ENCODE data around the gene FRMD4B. TPM values are rescaled to one million over a fixed set of nuclear protein-coding genes. Genes with fewer than 3 reads are reported as not detected.

The FRMD4B gene
- 10 to 100 TPM; 37.4 to 45.7 (median 40.9) TPM for polyA plus RNA-seq (ENCODE audit: insufficient read length in 4 of 4)

GRCh38 chr3:69385723-69386555 is at the start of gene FRMD4B:
FRMD4B (minus strand) TSS chr3:69386088; CDS start chr3:69385989, 99 bp downstream.
- no peak for DNase-seq (ENCODE audit: low read depth in 4 of 4, low spot score in 2 of 4)

GRCh38 chr3:69433969-69434325 is 48.1 kb upstream of the FRMD4B start:
- no peak for DNase-seq (ENCODE audit: low read depth in 4 of 4, low spot score in 2 of 4)

- no peak for DNase-seq (ENCODE audit: low read depth in 4 of 4, low spot score in 2 of 4)
These were observed 47.5 kb upstream of the FRMD4B start for GRCh38 chr3:69433121-69433968.

- no peak for DNase-seq (ENCODE audit: low read depth in 4 of 4, low spot score in 2 of 4)
These were observed 42.9 kb upstream of the FRMD4B start for GRCh38 chr3:69428657-69429255.

- no peak for DNase-seq (ENCODE audit: low read depth in 4 of 4, low spot score in 2 of 4)
These were observed 41.0 kb upstream of the FRMD4B start for GRCh38 chr3:69426967-69427304.

- no peak for DNase-seq (ENCODE audit: low read depth in 4 of 4, low spot score in 2 of 4)
These were observed 40.5 kb upstream of the FRMD4B start for GRCh38 chr3:69426291-69426966.

GRCh38 chr3:69425249-69425648 is 39.4 kb upstream of the FRMD4B start:
- DNase-seq (ENCODE audit: low read depth in 4 of 4, low spot score in 2 of 4), result no peak

- no peak for DNase-seq (ENCODE audit: low read depth in 4 of 4, low spot score in 2 of 4)
These were observed 37.7 kb upstream of the FRMD4B start for GRCh38 chr3:69423463-69424155.

GRCh38 chr3:69422751-69423150 is 36.9 kb upstream of the FRMD4B start:
- DNase-seq (ENCODE audit: low read depth in 4 of 4, low spot score in 2 of 4), result no peak

GRCh38 chr3:69420781-69421520 is 35.1 kb upstream of the FRMD4B start:
- no peak for DNase-seq (ENCODE audit: low read depth in 4 of 4, low spot score in 2 of 4)

GRCh38 chr3:69419276-69419675 is 33.4 kb upstream of the FRMD4B start:
- DNase-seq (ENCODE audit: low read depth in 4 of 4, low spot score in 2 of 4), result no peak

GRCh38 chr3:69417541-69418078 is 31.7 kb upstream of the FRMD4B start:
- DNase-seq (ENCODE audit: low read depth in 4 of 4, low spot score in 2 of 4), result no peak

- DNase-seq (ENCODE audit: low read depth in 4 of 4, low spot score in 2 of 4), result no peak
These were observed 27.8 kb upstream of the FRMD4B start for GRCh38 chr3:69413551-69414207.

GRCh38 chr3:69411346-69411745 is 25.5 kb upstream of the FRMD4B start:
- DNase-seq (ENCODE audit: low read depth in 4 of 4, low spot score in 2 of 4), result no peak

GRCh38 chr3:69410301-69410700 is 24.4 kb upstream of the FRMD4B start:
- peak in 3 of 4 donors; percentile 41 to 57 (median 44) for DNase-seq (ENCODE audit: low read depth in 4 of 4, low spot score in 2 of 4)

GRCh38 chr3:69409831-69410230 is 23.9 kb upstream of the FRMD4B start:
- no peak for DNase-seq (ENCODE audit: low read depth in 4 of 4, low spot score in 2 of 4)

- no peak for DNase-seq (ENCODE audit: low read depth in 4 of 4, low spot score in 2 of 4)
These were observed 23.1 kb upstream of the FRMD4B start for GRCh38 chr3:69409011-69409410.

- no peak for DNase-seq (ENCODE audit: low read depth in 4 of 4, low spot score in 2 of 4)
These were observed 22.7 kb upstream of the FRMD4B start for GRCh38 chr3:69408542-69408941.

GRCh38 chr3:69407908-69408307 is 22.0 kb upstream of the FRMD4B start:
- DNase-seq (ENCODE audit: low read depth in 4 of 4, low spot score in 2 of 4), result no peak
